Mesendoderm (in vitro differentiated cells): ENCODE measurements around the gene MBTD1.
"Not testable (repeated sequence)": the region's sequence is repeated elsewhere in the genome, so short reads cannot be mapped to it uniquely, and the experiment has no call there.

ENCODE experiments used
- DNase-seq: peaks from one replicate; pipeline ENCODE4 v3.0.0; 2013
- H2AK5ac ChIP-seq: 2 replicates; pipeline ENCODE4 v1.6.1; 2013; ENCODE audit warnings: low read length, inconsistent platforms
- H2BK120ac ChIP-seq: 2 replicates; pipeline ENCODE4 v1.6.1; 2013; ENCODE audit warnings: low read depth, mild to moderate bottlenecking, low read length, moderate library complexity, mixed read lengths
- H2BK15ac ChIP-seq: replicated peaks from 2 replicates; pipeline ENCODE4 v1.6.1; 2013; ENCODE audit warnings: low read depth, mild to moderate bottlenecking, moderate library complexity
- H2BK5ac ChIP-seq: 2 replicates; pipeline ENCODE4 v1.6.1; 2013; ENCODE audit warnings: low read length, inconsistent platforms
- H3K18ac ChIP-seq: 2 replicates; pipeline ENCODE4 v1.6.1; 2013; ENCODE audit warnings: mild to moderate bottlenecking, low read length, mixed read lengths
- H3K23ac ChIP-seq: one replicate; pipeline ENCODE4 v1.6.1; 2013; ENCODE audit warnings: low read length
- H3K27ac ChIP-seq: 2 replicates; pipeline ENCODE4 v1.5.1; 2013; ENCODE audit warnings: low read depth, mild to moderate bottlenecking, inconsistent platforms, low read length, moderate library complexity
- H3K27me3 ChIP-seq: 2 replicates; pipeline ENCODE4 v1.6.1; 2013; ENCODE audit warnings: low read length, control low read depth, mild to moderate bottlenecking, inconsistent platforms; ENCODE audit not compliant: insufficient read depth, poor library complexity
- H3K36me3 ChIP-seq: 2 replicates; pipeline ENCODE4 v1.6.1; 2013; ENCODE audit warnings: low read length, inconsistent platforms; ENCODE audit not compliant: control insufficient read depth, insufficient read depth
- H3K4ac ChIP-seq: one replicate; pipeline ENCODE4 v1.6.1; 2013; ENCODE audit warnings: low read depth, mild to moderate bottlenecking, low read length, moderate library complexity
- H3K4me1 ChIP-seq: 2 replicates; pipeline ENCODE4 v1.6.1; 2013; ENCODE audit warnings: low read depth, low read length, inconsistent platforms; ENCODE audit not compliant: control insufficient read depth
- H3K4me2 ChIP-seq: 2 replicates; pipeline ENCODE4 v1.6.1; 2013; ENCODE audit warnings: low read length
- H3K4me3 ChIP-seq: 2 replicates; pipeline ENCODE4 v1.5.1; 2013; ENCODE audit warnings: mild to moderate bottlenecking, low read length
- H3K56ac ChIP-seq: one replicate; pipeline ENCODE4 v1.6.1; 2013; ENCODE audit warnings: low read length
- H3K79me1 ChIP-seq: 2 replicates; pipeline ENCODE4 v1.6.1; 2013; ENCODE audit warnings: low read length, inconsistent platforms
- H3K79me2 ChIP-seq: 2 replicates; pipeline ENCODE4 v1.6.1; 2013; ENCODE audit warnings: mild to moderate bottlenecking, low read length; ENCODE audit not compliant: control insufficient read depth, insufficient read depth
- H3K9ac ChIP-seq: 2 replicates; pipeline ENCODE4 v1.6.1; 2013; ENCODE audit warnings: low read length, inconsistent platforms
- H4K5ac ChIP-seq: one replicate; pipeline ENCODE4 v1.6.1; 2013; ENCODE audit warnings: low read length
- H4K8ac ChIP-seq: one replicate; pipeline ENCODE4 v1.6.1; 2013; ENCODE audit warnings: low read depth, mild to moderate bottlenecking, control low read depth, low read length, moderate library complexity
- WGBS: extraction: QIAGEN DNeasy Blood & Tissue Kit; methylation state at CpG from one replicate; pipeline ENCODE4 v1.1.7; 2013; ENCODE audit warnings: low lambda C conversion rate, missing lambda C conversion rate; ENCODE audit not compliant: insufficient coverage; ENCODE audit errors: extremely low coverage; 5-methylcytosine and 5-hydroxymethylcytosine counted together

MBTD1 gene

GRCh38 chr17:51231999-51232398 lies 27.9 kb downstream of the MBTD1 start:
- Histone ChIP-seq H3K79me1 (peaks cover 4% of the 10 kb centered on the region), H3K4me2 (no peak overlapping the region), H4K5ac (no peak overlapping the region), H3K4ac (no peak overlapping the region), H3K27me3 (no peaks in the 10 kb centered on the region), H4K8ac (no peak overlapping the region), H2AK5ac (no peak overlapping the region), H3K23ac (no peak overlapping the region), H2BK15ac (no peak overlapping the region), H3K79me2 (peaks cover 22% of the 10 kb centered on the region), H3K4me3 (no peak overlapping the region), H3K9ac (no peak overlapping the region), H3K27ac (no peak overlapping the region), H2BK120ac (no peak overlapping the region), H3K4me1 (no peaks in the 10 kb centered on the region), H2BK5ac (no peak overlapping the region), H3K36me3 (no peaks in the 10 kb centered on the region), H3K56ac (no peak overlapping the region), H3K18ac (no peak overlapping the region)
- DNase-seq, result no peak
- WGBS, result no CpG with 5 or more reads among the region's 4 CpGs

GRCh38 chr17:51230306-51230705 lies 29.5 kb downstream of the MBTD1 start:
- no peak overlapping the region for H4K5ac ChIP-seq
- H3K4me3 ChIP-seq, result no peak overlapping the region

GRCh38 chr17:51229889-51230288 lies 30.0 kb downstream of the MBTD1 start:
- no peak overlapping the region for H2AK5ac ChIP-seq
- no peak overlapping the region for H3K23ac ChIP-seq
- no CpG with 5 or more reads among the region's 3 CpGs for WGBS
- H3K4me2 ChIP-seq, result no peak overlapping the region
- H3K9ac ChIP-seq, result no peak overlapping the region
- H3K79me1 ChIP-seq, result peaks cover 4% of the 10 kb centered on the region
- H3K27me3 ChIP-seq, result no peaks in the 10 kb centered on the region
- H2BK120ac ChIP-seq, result no peak overlapping the region
- H3K56ac ChIP-seq, result no peak overlapping the region
- DNase-seq, result no peak
- H3K36me3 ChIP-seq, result peaks cover 2% of the 10 kb centered on the region
- no peak overlapping the region for H3K27ac ChIP-seq
- H2BK5ac ChIP-seq, result no peak overlapping the region
- no peak overlapping the region for H4K8ac ChIP-seq
- no peak overlapping the region for H4K5ac ChIP-seq
- peaks cover 17% of the 10 kb centered on the region for H3K79me2 ChIP-seq
- no peak overlapping the region for H3K4me3 ChIP-seq
- H2BK15ac ChIP-seq, result no peak overlapping the region
- H3K18ac ChIP-seq, result no peak overlapping the region
- H3K4ac ChIP-seq, result no peak overlapping the region
- H3K4me1 ChIP-seq, result no peaks in the 10 kb centered on the region

More at GRCh38 chr17:51230306-51230705, 29.5 kb downstream of the MBTD1 start:
- Histone ChIP-seq H3K18ac (no peak overlapping the region), H2BK15ac (no peak overlapping the region), H2BK120ac (no peak overlapping the region), H3K23ac (no peak overlapping the region), H3K27me3 (no peaks in the 10 kb centered on the region), H3K79me2 (peaks cover 20% of the 10 kb centered on the region), H3K4me1 (no peaks in the 10 kb centered on the region), H3K56ac (no peak overlapping the region), H3K27ac (no peak overlapping the region), H3K4me2 (no peak overlapping the region), H2AK5ac (no peak overlapping the region), H3K79me1 (peaks cover 4% of the 10 kb centered on the region), H3K36me3 (no peaks in the 10 kb centered on the region), H4K8ac (no peak overlapping the region), H2BK5ac (no peak overlapping the region), H3K9ac (no peak overlapping the region), H3K4ac (no peak overlapping the region)
- WGBS, result no CpG with 5 or more reads among the region's 4 CpGs
- no peak for DNase-seq

- Histone ChIP-seq H3K36me3 (peaks cover 2% of the 10 kb centered on the region), H3K27me3 (no peaks in the 10 kb centered on the region), H2AK5ac (no peak overlapping the region), H2BK120ac (no peak overlapping the region), H3K79me1 (peaks cover 4% of the 10 kb centered on the region), H4K5ac (no peak overlapping the region), H3K4me3 (no peak overlapping the region), H3K56ac (no peak overlapping the region), H3K18ac (no peak overlapping the region), H3K4me1 (no peaks in the 10 kb centered on the region), H3K79me2 (peaks cover 17% of the 10 kb centered on the region), H2BK15ac (no peak overlapping the region), H3K27ac (no peak overlapping the region), H3K9ac (no peak overlapping the region), H3K4me2 (no peak overlapping the region), H3K4ac (no peak overlapping the region), H3K23ac (no peak overlapping the region), H2BK5ac (no peak overlapping the region), H4K8ac (no peak overlapping the region)
- no CpG with 5 or more reads among the region's 4 CpGs for WGBS
- DNase-seq, result no peak
These were observed 31.7 kb downstream of the MBTD1 start for GRCh38 chr17:51228161-51228560.

GRCh38 chr17:51225523-51225922 lies 34.3 kb downstream of the MBTD1 start:
- H2BK15ac ChIP-seq, H3K4me3 ChIP-seq, H3K27me3 ChIP-seq, H3K36me3 ChIP-seq, H2BK120ac ChIP-seq, H2AK5ac ChIP-seq, H3K9ac ChIP-seq, H2BK5ac ChIP-seq, H3K4me1 ChIP-seq, H3K79me2 ChIP-seq, H3K23ac ChIP-seq, H3K4ac ChIP-seq, H3K4me2 ChIP-seq, H4K8ac ChIP-seq, H3K79me1 ChIP-seq, DNase-seq, H3K56ac ChIP-seq, H3K18ac ChIP-seq, H3K27ac ChIP-seq, H4K5ac ChIP-seq: not testable (repeated sequence)
- no CpG with 5 or more reads among the region's 7 CpGs for WGBS
